ENCODE data around the gene MECR.

GRCh38 chr1:29232387-29232786 lies 1.7 kb upstream of the MECR start:
- TF ChIP-seq CTCF (IDR thresholded peaks at IDR 0.05; ENCODE audit: low read depth, low read length, poor library complexity, severe bottlenecking) (no peak), EZH2phosphoT487 (IDR thresholded peaks at IDR 0.05; ENCODE audit: borderline replicate concordance, low read length) (no peak)
